H1 (cell line): ENCODE measurements around the gene ACVRL1. TPM values are rescaled to one million over a fixed set of nuclear protein-coding genes. Genes with fewer than 3 reads are reported as not detected.

Experiments
- CTCF ChIA-PET: fragments of 300-600 bp; sonication (Branson Sonifier 250); formaldehyde crosslinking; loops from one replicate; lab custom pipeline; 2021; ENCODE audit not compliant: partially characterized antibody; lab: Charles Lee
- POLR2A ChIA-PET: fragments of 300-600 bp; sonication (Branson Sonifier 250); formaldehyde crosslinking; loops from one replicate; lab custom pipeline; 2021; ENCODE audit warnings: inconsistent platforms; ENCODE audit not compliant: partially characterized antibody; lab: Charles Lee
- DNase-seq, 2 experiments: peaks; one replicate each; pipeline versions ENCODE4 v3.0.0 to v3.0.0-alpha.2; 2010 to 2022; ENCODE audit warnings: low spot score in 2 of 2, low read depth in 1 of 2, mixed read lengths in 1 of 2
- FAIRE-seq: peaks from 2 replicates; lab custom pipeline; 2011; peaks lifted over from hg19 to GRCh38; lab: Jason Lieb, UNC
- H2AFZ ChIP-seq: 2 replicates; pipeline ENCODE4 v1.8.1; 2012; ENCODE audit warnings: low read length, inconsistent platforms
- H2AK5ac ChIP-seq: 2 replicates; pipeline ENCODE4 v1.6.1; 2013; ENCODE audit warnings: low read depth, low read length
- H2BK120ac ChIP-seq: replicated peaks from 2 replicates; pipeline ENCODE3; 2013; ENCODE audit warnings: low read depth, low read length, inconsistent platforms
- H2BK12ac ChIP-seq: 2 replicates; pipeline ENCODE4 v1.6.1; 2013; ENCODE audit warnings: low read depth, low read length
- H2BK15ac ChIP-seq: 2 replicates; pipeline ENCODE4 v1.6.1; 2013; ENCODE audit warnings: low read length
- H2BK20ac ChIP-seq: 2 replicates; pipeline ENCODE4 v1.6.1; 2013; ENCODE audit warnings: low read length
- H2BK5ac ChIP-seq: 2 replicates; pipeline ENCODE4 v1.6.1; 2013; ENCODE audit warnings: low read depth, low read length
- H3K14ac ChIP-seq: 2 replicates; pipeline ENCODE4 v1.6.1; 2013; ENCODE audit warnings: inconsistent platforms; ENCODE audit not compliant: insufficient read length
- H3K18ac ChIP-seq: 2 replicates; pipeline ENCODE4 v1.6.1; 2013; ENCODE audit warnings: low read length; ENCODE audit errors: extremely low read depth
- H3K23ac ChIP-seq: 2 replicates; pipeline ENCODE4 v1.6.1; 2013; ENCODE audit warnings: inconsistent platforms; ENCODE audit not compliant: insufficient read length
- H3K23me2 ChIP-seq: 2 replicates; pipeline ENCODE4 v1.6.1; 2013; ENCODE audit warnings: low read depth, low read length
- H3K27ac ChIP-seq: 2 replicates; pipeline ENCODE4 v1.6.1; 2011; ENCODE audit warnings: low read depth, low read length, inconsistent platforms
- H3K27me3 ChIP-seq, 4 experiments: replicated peaks in 1 of 4; 1 replicate in 1 of 4; 2 replicates in 3 of 4; pipeline versions ENCODE4 v1.6.1 to v1.8.1; 2011 to 2013; ENCODE audit warnings: low read length in 3 of 4, mild to moderate bottlenecking in 3 of 4, inconsistent platforms in 2 of 4, mixed read lengths in 2 of 4, moderate library complexity in 1 of 4; ENCODE audit not compliant: control insufficient read depth in 3 of 4, insufficient read depth in 3 of 4; ENCODE audit errors: extremely low read depth in 1 of 4
- H3K36me3 ChIP-seq, 4 experiments: 2 replicates each; pipeline versions ENCODE4 v1.6.1 to v1.8.1; 2011 to 2013; ENCODE audit warnings: mild to moderate bottlenecking in 4 of 4, low read length in 3 of 4, moderate library complexity in 2 of 4, control low read depth in 1 of 4, inconsistent platforms in 1 of 4; ENCODE audit not compliant: insufficient read depth in 4 of 4, control insufficient read depth in 2 of 4
- H3K4ac ChIP-seq: replicated peaks from 2 replicates; pipeline ENCODE3; 2013; ENCODE audit warnings: low read length, low read depth, mixed read lengths, inconsistent platforms; ENCODE audit not compliant: insufficient read length
- H3K4me1 ChIP-seq, 4 experiments: replicated peaks in 1 of 4; 1 replicate in 1 of 4; 2 replicates in 3 of 4; pipeline versions ENCODE4 v1.6.1 to v1.8.1; 2011 to 2013; ENCODE audit warnings: low read length in 3 of 4, inconsistent platforms in 2 of 4, mixed read lengths in 1 of 4; ENCODE audit not compliant: insufficient read depth in 4 of 4, control insufficient read depth in 3 of 4
- H3K4me2 ChIP-seq, 2 experiments: 2 replicates each; pipeline versions ENCODE4 v1.6.1 to v1.8.1; 2011 to 2013; ENCODE audit warnings: low read depth in 2 of 2, low read length in 2 of 2, control low read depth in 1 of 2, inconsistent platforms in 1 of 2, mild to moderate bottlenecking in 1 of 2; ENCODE audit not compliant: insufficient read depth in 1 of 2
- H3K4me3 ChIP-seq, 4 experiments: fragments of 200-600, 300-600 bp in 1 of 4; sonication (generic), shearing (Covaris generic), sonication (Bioruptor Twin) in 1 of 4; 2 replicates each; pipeline versions ENCODE4 v1.5.1 to v1.8.1; 2011 to 2016; ENCODE audit warnings: low read length in 4 of 4, low read depth in 3 of 4, control low read depth in 2 of 4, inconsistent platforms in 2 of 4, mild to moderate bottlenecking in 2 of 4, mixed read lengths in 1 of 4, moderate library complexity in 1 of 4; ENCODE audit not compliant: insufficient read depth in 2 of 4; ENCODE audit errors: extremely low read depth in 1 of 4
- H3K56ac ChIP-seq: replicated peaks from 2 replicates; pipeline ENCODE3; 2013; ENCODE audit warnings: low read depth, mild to moderate bottlenecking, mixed read lengths, low read length, inconsistent platforms; ENCODE audit not compliant: insufficient read length
- H3K79me1 ChIP-seq: 2 replicates; pipeline ENCODE4 v1.6.1; 2013; ENCODE audit warnings: low read depth, low read length, control low read depth
- H3K79me2 ChIP-seq, 2 experiments: 2 replicates each; pipeline versions ENCODE4 v1.6.1 to v1.8.1; 2012 to 2013; ENCODE audit warnings: low read length in 2 of 2, mild to moderate bottlenecking in 2 of 2, inconsistent platforms in 1 of 2; ENCODE audit not compliant: insufficient read depth in 2 of 2, control insufficient read depth in 1 of 2
- H3K9ac ChIP-seq, 4 experiments: replicated peaks in 1 of 4; 1 replicate in 1 of 4; 2 replicates in 3 of 4; pipeline versions ENCODE4 v1.6.1 to v1.8.1; 2011 to 2013; ENCODE audit warnings: low read depth in 3 of 4, low read length in 3 of 4, control low read depth in 2 of 4, mild to moderate bottlenecking in 2 of 4, moderate library complexity in 2 of 4, inconsistent platforms in 1 of 4; ENCODE audit errors: extremely low read depth in 1 of 4
- H3K9me3 ChIP-seq, 2 experiments: 2 replicates each; pipeline versions ENCODE4 v1.6.1 to v1.8.1; 2012 to 2013; ENCODE audit warnings: mild to moderate bottlenecking in 2 of 2, moderate library complexity in 2 of 2, control low read depth in 1 of 2, inconsistent platforms in 1 of 2, low read depth in 1 of 2, low read length in 1 of 2, mixed read lengths in 1 of 2; ENCODE audit not compliant: insufficient read depth in 2 of 2
- H4K20me1 ChIP-seq, 2 experiments: replicated peaks in 1 of 2; 2 replicates each; pipeline versions ENCODE3 to v1.8.1; 2011 to 2013; ENCODE audit warnings: inconsistent platforms in 2 of 2, low read length in 2 of 2, mild to moderate bottlenecking in 1 of 2; ENCODE audit not compliant: insufficient read depth in 2 of 2, control insufficient read depth in 1 of 2
- H4K5ac ChIP-seq: 2 replicates; pipeline ENCODE4 v1.6.1; 2013; ENCODE audit warnings: low read length, low read depth, mixed read lengths, inconsistent platforms; ENCODE audit not compliant: insufficient read length
- H4K8ac ChIP-seq: 2 replicates; pipeline ENCODE4 v1.8.0; 2013; ENCODE audit warnings: mild to moderate bottlenecking, moderate library complexity, low read length, inconsistent platforms; ENCODE audit not compliant: insufficient read depth; ENCODE audit errors: extremely low read depth
- H4K91ac ChIP-seq: replicated peaks from 2 replicates; pipeline ENCODE3; 2013; ENCODE audit warnings: low read length, mixed read lengths, inconsistent platforms; ENCODE audit not compliant: insufficient read length
- CBX5 ChIP-seq: fragments of 300-800, 300-1000 bp; sonication (generic); IDR thresholded peaks from 2 replicates; pipeline ENCODE4 v1.7.1; 2016; ENCODE audit warnings: antibody characterized with exemption, low read length, low read depth
- WGBS, 2 experiments: shearing (Covaris generic) in 1 of 2; methylation state at CpG; one replicate each; pipeline versions ENCODE4 v1.1.6 to v1.1.7; 2013 to 2015; ENCODE audit warnings: low lambda C conversion rate in 2 of 2, mixed read lengths in 2 of 2, inconsistent platforms in 1 of 2, low coverage in 1 of 2, missing lambda C conversion rate in 1 of 2; ENCODE audit not compliant: insufficient replicate concordance in 2 of 2, insufficient coverage in 1 of 2, insufficient read length in 1 of 2; ENCODE audit errors: extremely low coverage in 1 of 2, missing lambda C conversion rate in 1 of 2; 5-methylcytosine and 5-hydroxymethylcytosine counted together
- polyA plus RNA-seq, 7 experiments: library from polyadenylated mRNA; depleted of rRNA in 3 of 7; stranded (reverse) in 5 of 7; unstranded in 2 of 7; fragments of >200 nt in 5 of 7; fragments of 200-250 nt in 2 of 7; gene quantifications; 1 replicate in 5 of 7; 2 replicates in 1 of 7; 4 replicates in 1 of 7; pipeline versions ENCODE4 v1.2.1 to v1.2.3, GENCODE V29; 2011 to 2013; ENCODE audit warnings: missing spikeins in 2 of 7, mixed read lengths in 2 of 7
- total RNA-seq: library from RNA; stranded (reverse); fragmentation: NEBNext Ultra II Directional; extraction: Animal tissue kit (Norgen Biotek cat#: 25700); gene quantifications from 2 replicates; pipeline ENCODE4 v1.2.1, GENCODE V29; 2021

The ACVRL1 gene
- total and polyA plus RNA-seq, 2 of the 8 experiments (the other 6 are each of a cell fraction or from before 2014, with no cell fraction given): 0.09 to 0.35 TPM

DNA sequence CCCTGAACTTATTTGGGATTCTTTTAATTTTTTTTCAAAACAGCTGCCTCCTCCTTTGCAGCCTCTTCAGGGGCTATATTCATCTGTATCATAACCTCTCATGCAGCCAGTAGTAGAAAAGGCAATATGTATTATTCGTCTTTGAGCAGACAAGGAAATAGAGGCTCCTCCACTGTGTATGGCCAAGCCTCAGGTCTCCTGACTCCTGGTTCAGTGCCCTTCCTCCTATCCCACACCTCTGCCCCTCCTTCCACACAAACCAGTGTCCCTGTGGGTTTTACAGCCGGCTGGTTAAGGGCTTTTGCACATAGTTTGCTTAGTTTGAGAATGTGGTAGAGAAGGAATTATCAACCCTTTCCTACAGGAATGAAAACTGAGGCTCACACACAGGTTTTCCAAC lies 8.8 kb upstream of the ACVRL1 start:
- no peak overlapping the region for H3K56ac ChIP-seq
- no peak overlapping the region for H3K14ac ChIP-seq
- no peak overlapping the region for H4K91ac ChIP-seq
- ChIA-PET CTCF (interaction anchor here (0.8 to 10.9 kb wide), 10 partner anchors 9 to 106 kb away, joined by 3 to 140 read pairs (median 4); partner anchors contain the start of gene ANKRD33), POLR2A (interaction anchor here (0.6 kb wide), 1 partner anchor 348 kb away, joined by 3 read pairs; no protein-coding TSS in a partner anchor)
- no peak overlapping the region for H2AK5ac ChIP-seq
- peaks cover 0 to 2% of the 10 kb centered on the region in 2 experiments for H4K20me1 ChIP-seq
- H3K9me3 ChIP-seq: no peaks in the 10 kb centered on the region
- no peaks in the 10 kb centered on the region for H3K79me1 ChIP-seq
- no peak for TF ChIP-seq CBX5
- no peaks in the 10 kb centered on the region for H3K4me1 ChIP-seq
- no peak overlapping the region for H2AFZ ChIP-seq
- H2BK5ac ChIP-seq: no peak overlapping the region
- H3K4ac ChIP-seq: no peak overlapping the region
- no peak overlapping the region for H3K9ac ChIP-seq
- 87% methylated on average over 2 of the region's 2 CpGs; no CpG with 5 or more reads in 1 of the 2 experiments for WGBS, 2 experiments
- no peak overlapping the region for H3K27ac ChIP-seq
- no peak overlapping the region for H2BK20ac ChIP-seq
- H2BK15ac ChIP-seq: no peak overlapping the region
- H2BK120ac ChIP-seq: no peak overlapping the region
- H3K23me2 ChIP-seq: no peaks in the 10 kb centered on the region
- H2BK12ac ChIP-seq: no peak overlapping the region
- H3K18ac ChIP-seq: no peak overlapping the region
- H3K27me3 ChIP-seq: no peaks in the 10 kb centered on the region
- no peak overlapping the region for H4K8ac ChIP-seq
- H3K23ac ChIP-seq: no peak overlapping the region
- H3K4me3 ChIP-seq: no peak overlapping the region
- H4K5ac ChIP-seq: no peak overlapping the region
- no peak overlapping the region for H3K4me2 ChIP-seq
- FAIRE-seq: no peak
- no peak for DNase-seq
- H3K79me2 ChIP-seq: no peaks in the 10 kb centered on the region
- no peaks in the 10 kb centered on the region; a peak in 1 of 8 replicates for H3K36me3 ChIP-seq
